Tibial nerve (tissue), 4 donors: ENCODE data around the gene CORO2B. TPM values are rescaled to one million over a fixed set of nuclear protein-coding genes. Genes with fewer than 3 reads are reported as not detected.

Source experiments
- DNase-seq, 2 donors: peaks; one replicate each; pipeline ENCODE4 v3.0.0-alpha.2; 2019; ENCODE audit warnings: low spot score in 2 of 2
- H3K27ac ChIP-seq, 4 donors: fragments of 200-600 bp; sonication (generic) in 3 of 4; one replicate each; pipeline ENCODE4 v1.5.1; 2017 to 2019; ENCODE audit warnings: mild to moderate bottlenecking in 1 of 4
- H3K27me3 ChIP-seq, 2 donors: fragments of 200-600 bp; sonication (generic) in 1 of 2; one replicate each; pipeline versions ENCODE4 v1.5.1 to v1.6.0; 2017 to 2019
- H3K36me3 ChIP-seq, 3 donors: fragments of 200-600 bp; sonication (generic); one replicate each; pipeline ENCODE4 v1.5.1; 2018 to 2019
- H3K4me1 ChIP-seq, 4 donors: fragments of 200-600 bp; sonication (generic) in 3 of 4; one replicate each; pipeline ENCODE4 v1.5.1; 2017 to 2019
- H3K4me3 ChIP-seq, 4 donors: fragments of 200-600 bp; sonication (generic) in 3 of 4; one replicate each; pipeline ENCODE4 v1.5.1; 2017 to 2019; ENCODE audit warnings: mild to moderate bottlenecking in 1 of 4, moderate library complexity in 1 of 4
- H3K9me3 ChIP-seq, 4 donors: fragments of 200-600 bp; sonication (generic) in 3 of 4; one replicate each; pipeline ENCODE4 v1.5.1; 2017 to 2019
- CTCF ChIP-seq, 5 experiments: fragments of 200-600 bp in 3 of 5; fragments of 450-650 bp in 2 of 5; sonication (generic) in 3 of 5; IDR thresholded peaks; one replicate each; pipeline ENCODE4 v1.5.1; 2016 to 2019; ENCODE audit warnings: antibody characterized with exemption in 5 of 5, mild to moderate bottlenecking in 3 of 5, moderate library complexity in 2 of 5
- EP300 ChIP-seq, 2 donors: sonication (generic); formaldehyde crosslinking; IDR thresholded peaks; one replicate each; pipeline ENCODE4 v1.6.1; 2017; ENCODE audit warnings: antibody characterized with exemption in 2 of 2, mild to moderate bottlenecking in 1 of 2
- POLR2A ChIP-seq, 2 donors: fragments of 450-650 bp; IDR thresholded peaks; one replicate each; pipeline ENCODE4 v1.6.1; 2017; ENCODE audit warnings: antibody characterized with exemption in 2 of 2, mild to moderate bottlenecking in 2 of 2, moderate library complexity in 2 of 2
- WGBS, 2 donors: methylation state at CpG; one replicate each; pipeline ENCODE4 v1.1.5; 2018; 5-methylcytosine and 5-hydroxymethylcytosine counted together
- total RNA-seq, 4 donors: library from RNA; depleted of rRNA; stranded (reverse); fragments of >200 nt; gene quantifications; one replicate each; pipeline ENCODE4 v1.1.0, GENCODE V29; 2016

The CORO2B gene
- total RNA-seq, 4 donors from 2014 or later, result 6.3 to 12.6 (median 9.6) TPM

GRCh38 chr15:68543165-68544008 lies 35.4 kb upstream of the CORO2B start:
- Histone ChIP-seq H3K36me3 (no peaks in the 10 kb centered on the region), H3K4me1 (peaks cover 0 to 7% (median 0%) of the 10 kb centered on the region in 4 donors), H3K27me3 (no peaks in the 10 kb centered on the region), H3K27ac (peak overlapping the region in 1 of 4 donors; percentile 47), H3K4me3 (no peak overlapping the region), H3K9me3 (peaks cover 0 to 7% (median 0%) of the 10 kb centered on the region in 4 donors)
- peak in 1 of 2 donors; percentile 74 for DNase-seq
- TF ChIP-seq EP300 (IDR thresholded peaks at IDR 0.05) (peak in 1 of 2 donors; percentile 62), CTCF (IDR thresholded peaks at IDR 0.05) (no peak)
- WGBS, 2 donors, result 65 to 74% methylated on average over 8 of the region's 8 CpGs

DNA sequence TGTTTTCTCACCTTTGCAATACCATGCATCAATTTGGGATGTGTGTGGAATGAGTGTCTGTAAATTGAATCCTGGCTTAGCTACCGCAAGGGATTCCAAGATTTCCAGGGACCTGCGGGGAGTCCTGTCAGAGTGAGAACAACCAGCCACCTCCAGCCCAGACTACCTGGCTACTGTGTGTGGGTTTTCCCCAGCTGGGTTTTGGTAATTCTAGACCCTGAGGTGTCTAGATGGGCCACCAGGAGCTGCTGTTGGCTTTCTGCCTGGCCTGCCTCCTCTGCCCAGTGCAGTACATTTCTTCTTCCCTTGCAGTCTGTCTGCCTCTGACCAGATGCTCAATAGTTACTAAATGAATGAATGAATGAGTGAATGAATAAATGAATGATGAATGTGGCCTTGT lies 32.5 kb upstream of the CORO2B start:
- H3K27ac ChIP-seq, result no peak overlapping the region
- no peaks in the 10 kb centered on the region for H3K36me3 ChIP-seq
- no peak for DNase-seq
- H3K4me3 ChIP-seq, result no peak overlapping the region
- no peaks in the 10 kb centered on the region for H3K27me3 ChIP-seq
- H3K4me1 ChIP-seq, result peaks cover 0 to 14% (median 0%) of the 10 kb centered on the region in 4 donors
- H3K9me3 ChIP-seq, result no peaks in the 10 kb centered on the region
- no peak for TF ChIP-seq POLR2A (IDR thresholded peaks at IDR 0.05)
- TF ChIP-seq EP300 (IDR thresholded peaks at IDR 0.05), result no peak
- TF ChIP-seq CTCF (IDR thresholded peaks at IDR 0.05), result no peak
- 88 to 94% methylated on average over 2 of the region's 2 CpGs for WGBS, 2 donors

- 88 to 89% methylated on average over 3 of the region's 3 CpGs for WGBS, 2 donors
- TF ChIP-seq CTCF (IDR thresholded peaks at IDR 0.05) (no peak), POLR2A (IDR thresholded peaks at IDR 0.05) (no peak), EP300 (IDR thresholded peaks at IDR 0.05) (no peak)
- no peaks in the 10 kb centered on the region for H3K36me3 ChIP-seq
- H3K27ac ChIP-seq, result no peak overlapping the region
- no peaks in the 10 kb centered on the region for H3K27me3 ChIP-seq
- H3K4me3 ChIP-seq, result no peak overlapping the region
- H3K4me1 ChIP-seq, result peaks cover 0 to 12% (median 0%) of the 10 kb centered on the region in 4 donors
- H3K9me3 ChIP-seq, result no peaks in the 10 kb centered on the region
- DNase-seq, result no peak
Observed at GRCh38 chr15:68548364-68548763, 30.4 kb upstream of the CORO2B start.

- Histone ChIP-seq H3K9me3 (no peaks in the 10 kb centered on the region), H3K27ac (no peak overlapping the region), H3K4me3 (no peak overlapping the region), H3K4me1 (peaks cover 0 to 8% (median 0%) of the 10 kb centered on the region in 4 donors), H3K27me3 (peaks cover 0 to 6% of the 10 kb centered on the region in 2 donors), H3K36me3 (no peaks in the 10 kb centered on the region)
- no peak for TF ChIP-seq CTCF (IDR thresholded peaks at IDR 0.05)
- TF ChIP-seq POLR2A (IDR thresholded peaks at IDR 0.05), result no peak
- no peak for TF ChIP-seq EP300 (IDR thresholded peaks at IDR 0.05)
- WGBS, 2 donors, result 71 to 72% methylated on average over 9 of the region's 9 CpGs
- no peak for DNase-seq
Observed at GRCh38 chr15:68550004-68550403, 28.8 kb upstream of the CORO2B start.
